ENCODE measurements around the gene CFAP161.

CFAP161 gene

DNA sequence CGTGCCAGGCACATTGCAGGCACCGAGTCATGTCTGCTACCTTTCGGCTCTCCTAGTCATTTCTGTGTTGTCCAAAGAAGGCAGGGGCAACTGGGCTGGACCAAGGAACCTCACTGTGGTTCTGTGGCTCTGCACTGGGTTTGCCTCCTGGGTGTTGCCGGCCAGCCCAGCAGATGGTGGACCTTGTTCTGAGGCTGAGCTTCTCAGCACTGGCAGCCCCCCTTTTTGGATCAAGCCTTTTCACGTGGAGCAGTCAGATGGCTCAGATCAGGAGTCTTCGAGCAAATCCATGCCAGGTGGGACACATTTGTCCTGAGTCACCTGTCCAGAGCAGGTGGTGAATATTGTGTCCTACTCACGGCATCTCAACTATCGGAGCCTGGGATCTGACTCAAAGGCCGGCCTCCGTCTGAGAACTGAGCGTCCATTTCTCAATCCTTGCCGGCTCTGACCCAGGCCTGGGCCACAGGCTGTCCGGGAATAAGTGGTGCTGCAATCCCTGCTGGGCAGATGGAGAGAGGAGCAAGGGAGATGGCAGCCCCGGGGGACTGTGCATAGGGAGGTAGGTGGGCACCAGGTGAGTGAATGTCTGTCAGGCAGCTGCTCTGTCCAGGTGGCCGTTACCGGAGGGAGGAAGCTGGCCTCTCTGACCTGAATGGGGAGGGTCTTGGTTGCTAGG lies 62.6 kb downstream of the CFAP161 start, which contains the start of gene IL16:
Gene IL16 (plus strand): TSS at position 304 of the 679 bp plus-strand sequence. CDS start 28,521 bp downstream, outside the sequence.
- DNase-seq (ENCODE audit: extremely low read depth, low read depth) = no peak
- TF ChIP-seq, protein P1, sequence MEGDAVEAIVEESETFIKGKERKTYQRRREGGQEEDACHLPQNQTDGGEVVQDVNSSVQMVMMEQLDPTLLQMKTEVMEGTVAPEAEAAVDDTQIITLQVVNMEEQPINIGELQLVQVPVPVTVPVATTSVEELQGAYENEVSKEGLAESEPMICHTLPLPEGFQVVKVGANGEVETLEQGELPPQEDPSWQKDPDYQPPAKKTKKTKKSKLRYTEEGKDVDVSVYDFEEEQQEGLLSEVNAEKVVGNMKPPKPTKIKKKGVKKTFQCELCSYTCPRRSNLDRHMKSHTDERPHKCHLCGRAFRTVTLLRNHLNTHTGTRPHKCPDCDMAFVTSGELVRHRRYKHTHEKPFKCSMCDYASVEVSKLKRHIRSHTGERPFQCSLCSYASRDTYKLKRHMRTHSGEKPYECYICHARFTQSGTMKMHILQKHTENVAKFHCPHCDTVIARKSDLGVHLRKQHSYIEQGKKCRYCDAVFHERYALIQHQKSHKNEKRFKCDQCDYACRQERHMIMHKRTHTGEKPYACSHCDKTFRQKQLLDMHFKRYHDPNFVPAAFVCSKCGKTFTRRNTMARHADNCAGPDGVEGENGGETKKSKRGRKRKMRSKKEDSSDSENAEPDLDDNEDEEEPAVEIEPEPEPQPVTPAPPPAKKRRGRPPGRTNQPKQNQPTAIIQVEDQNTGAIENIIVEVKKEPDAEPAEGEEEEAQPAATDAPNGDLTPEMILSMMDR (IDR thresholded peaks at IDR 0.05; ENCODE audit: low read depth, low read length) = no peak

DNA sequence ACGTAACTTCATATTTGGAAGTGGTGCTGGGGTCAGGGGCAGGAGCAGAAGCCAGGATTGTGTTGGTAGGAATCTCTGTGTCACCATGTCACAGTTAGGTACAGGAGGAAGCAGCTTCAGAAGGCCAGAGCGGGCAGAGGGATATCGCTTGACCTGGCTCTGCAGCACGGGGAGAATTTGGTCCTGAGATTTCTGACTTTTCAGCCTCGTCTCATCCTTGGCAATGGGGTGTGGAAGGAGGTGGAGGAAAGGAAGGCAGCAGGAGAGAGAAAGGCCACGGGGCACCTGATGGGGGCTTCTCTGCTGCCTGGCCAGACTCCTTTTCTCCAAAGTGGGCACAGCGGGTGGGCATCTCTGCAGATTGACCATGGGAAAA lies 63.2 kb downstream of the CFAP161 start:
- TF ChIP-seq, protein P1 (IDR thresholded peaks at IDR 0.05; ENCODE audit: low read depth, low read length) = no peak
- DNase-seq (ENCODE audit: extremely low read depth, low read depth) = no peak

DNA sequence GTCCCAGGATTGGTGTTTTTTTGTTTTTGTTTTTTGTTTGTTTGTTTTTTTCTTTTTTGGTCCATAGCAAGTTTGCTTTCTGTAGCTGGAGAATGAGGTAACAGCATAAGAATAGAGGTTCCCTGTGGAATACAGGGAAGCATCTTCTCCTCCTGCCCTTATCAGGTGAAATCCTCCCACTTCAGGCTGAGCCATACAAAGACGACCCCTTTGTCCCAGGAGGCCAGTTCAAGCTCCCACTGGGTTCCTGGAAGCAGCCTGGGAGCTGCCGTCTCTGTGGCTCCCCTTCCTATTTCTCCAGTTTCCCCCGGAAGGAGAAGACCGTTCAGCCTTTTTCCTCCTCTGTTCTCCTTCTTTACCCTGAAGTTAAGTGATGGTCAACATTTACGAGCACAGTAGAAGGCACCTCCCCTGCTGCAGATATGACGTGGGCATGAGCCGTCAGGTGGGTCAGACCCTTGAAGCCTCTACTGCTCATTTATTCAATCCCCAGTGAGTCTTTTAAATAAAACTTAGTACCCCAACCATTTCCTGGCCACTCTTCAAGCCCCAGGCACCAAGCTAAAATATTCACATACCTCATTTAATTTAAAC lies 63.7 kb downstream of the CFAP161 start:
- DNase-seq (ENCODE audit: extremely low read depth, low read depth) = no peak
- TF ChIP-seq, protein P1 (IDR thresholded peaks at IDR 0.05; ENCODE audit: low read depth, low read length) = no peak
